ENCODE data around the gene OR13A1.
"Not testable (repeated sequence)": the region's sequence is repeated elsewhere in the genome, so short reads cannot be mapped to it uniquely, and the experiment has no call there.

- not testable (repeated sequence) for TF ChIP-seq CTCF (IDR thresholded peaks at IDR 0.05; ENCODE audit: low read length); EZH2 (optimal IDR thresholded peaks at IDR 0.05; ENCODE audit: low read depth, low read length)
Measured at GRCh38 chr10:45298341-45298955, 17.0 kb downstream of the OR13A1 start.
